Fibroblast of lung (primary cell): ENCODE data around the gene POLR2L. TPM values are rescaled to one million over a fixed set of nuclear protein-coding genes. Genes with fewer than 3 reads are reported as not detected.

Experiments
- DNase-seq, 2 donors: peaks; one replicate each; pipeline versions ENCODE4 v3.0.0 to v3.0.0-alpha.2; 2010; ENCODE audit warnings: low read depth in 2 of 2
- H2AFZ ChIP-seq: 2 replicates; pipeline ENCODE4 v1.5.1; 2012; ENCODE audit warnings: low read length, control low read depth, inconsistent platforms
- H3K27ac ChIP-seq: 2 replicates; pipeline ENCODE4 v1.5.1; 2011; ENCODE audit warnings: low read length, control low read depth; ENCODE audit not compliant: insufficient read depth
- H3K27me3 ChIP-seq: 2 replicates; pipeline ENCODE4 v1.5.1; 2011; ENCODE audit warnings: mild to moderate bottlenecking, low read length; ENCODE audit not compliant: control insufficient read depth, insufficient read depth
- H3K36me3 ChIP-seq: 2 replicates; pipeline ENCODE4 v1.5.1; 2011; ENCODE audit warnings: low read length; ENCODE audit not compliant: control insufficient read depth, insufficient read depth
- H3K4me1 ChIP-seq: 2 replicates; pipeline ENCODE4 v1.5.1; 2011; ENCODE audit warnings: low read length; ENCODE audit not compliant: control insufficient read depth, insufficient read depth; ENCODE audit errors: extremely low read depth
- H3K4me2 ChIP-seq: 2 replicates; pipeline ENCODE4 v1.5.1; 2011; ENCODE audit warnings: low read length, control low read depth; ENCODE audit not compliant: insufficient read depth; ENCODE audit errors: extremely low read depth
- H3K4me3 ChIP-seq, 4 experiments: fragments of 200-600 bp in 1 of 4; sonication (generic) in 1 of 4; replicated peaks in 1 of 4; 2 replicates each; pipeline ENCODE4 v1.5.1; 2011 to 2016; ENCODE audit warnings: low read length in 4 of 4, low read depth in 3 of 4, mild to moderate bottlenecking in 3 of 4, control low read depth in 2 of 4, inconsistent platforms in 1 of 4, mixed read lengths in 1 of 4; ENCODE audit not compliant: insufficient read depth in 1 of 4; ENCODE audit errors: control extremely low read depth in 1 of 4
- H3K79me2 ChIP-seq: 2 replicates; pipeline ENCODE4 v1.5.1; 2012; ENCODE audit warnings: mild to moderate bottlenecking, low read length, inconsistent platforms; ENCODE audit not compliant: control insufficient read depth, insufficient read depth
- H3K9ac ChIP-seq: 2 replicates; pipeline ENCODE4 v1.5.1; 2011; ENCODE audit warnings: mild to moderate bottlenecking, low read length, control low read depth; ENCODE audit not compliant: insufficient read depth
- H3K9me3 ChIP-seq: 2 replicates; pipeline ENCODE4 v1.5.1; 2012; ENCODE audit warnings: low read depth, low read length; ENCODE audit not compliant: control insufficient read depth, insufficient read depth
- H4K20me1 ChIP-seq: 2 replicates; pipeline ENCODE4 v1.5.1; 2011; ENCODE audit warnings: low read length; ENCODE audit not compliant: control insufficient read depth, insufficient read depth; ENCODE audit errors: extremely low read depth
- CTCF ChIP-seq, 2 donors: IDR thresholded peaks in 1 of 2; conservative IDR thresholded peaks in 1 of 2; 1 replicate in 1 of 2; 2 replicates in 1 of 2; pipeline ENCODE4 v1.5.1; 2011 to 2012; ENCODE audit warnings: low read length in 2 of 2, control low read depth in 1 of 2, inconsistent platforms in 1 of 2, low read depth in 1 of 2, mild to moderate bottlenecking in 1 of 2
- EZH2 ChIP-seq: IDR thresholded peaks from 2 replicates; pipeline ENCODE4 v1.5.1; 2012; ENCODE audit warnings: low read length, control low read depth, mild to moderate bottlenecking; ENCODE audit errors: missing control alignments
- polyA plus RNA-seq, 2 donors: library from polyadenylated mRNA; depleted of rRNA in 1 of 2; stranded (reverse) in 1 of 2; unstranded in 1 of 2; fragments of >200 nt; gene quantifications; 2 replicates each; pipeline ENCODE4 v1.2.1, GENCODE V29; 2011 to 2012; ENCODE audit warnings: missing spikeins in 1 of 2
- total RNA-seq: library from RNA; depleted of rRNA; stranded (reverse); fragments of >200 nt; gene quantifications from 2 replicates; pipeline ENCODE4 v1.2.1, GENCODE V29; 2014

POLR2L gene
- total and polyA plus RNA-seq, 2 donors (not counting 1 experiment from before 2014, with no cell fraction given) = 181 to 196 TPM

GRCh38 chr11:802018-802617, 40.2 kb downstream of the POLR2L start:
- Histone ChIP-seq H3K36me3 (peaks cover 20% of the 10 kb centered on the region), H3K27me3 (no peaks in the 10 kb centered on the region), H2AFZ (no peak overlapping the region), H4K20me1 (no peaks in the 10 kb centered on the region), H3K79me2 (no peaks in the 10 kb centered on the region), H3K4me3 (no peak overlapping the region), H3K4me1 (peaks cover 10% of the 10 kb centered on the region), H3K9me3 (no peaks in the 10 kb centered on the region), H3K27ac (no peak overlapping the region), H3K9ac (no peak overlapping the region), H3K4me2 (no peak overlapping the region)
- no peak for DNase-seq
- no peak for TF ChIP-seq CTCF (conservative IDR thresholded peaks at IDR 0.05 in 1 of 2, IDR thresholded peaks at IDR 0.05 in 1 of 2; ENCODE audit: low read depth in 1 of 2, low read length in 2 of 2)
- no peak for TF ChIP-seq EZH2

- no peaks in the 10 kb centered on the region for H3K27me3 ChIP-seq
- H4K20me1 ChIP-seq = no peaks in the 10 kb centered on the region
- no peak overlapping the region for H3K4me3 ChIP-seq
- no peak for DNase-seq
- H3K27ac ChIP-seq = no peak overlapping the region
- no peaks in the 10 kb centered on the region for H3K9me3 ChIP-seq
- peaks cover 17% of the 10 kb centered on the region for H3K4me1 ChIP-seq
- H3K79me2 ChIP-seq = peaks cover 3% of the 10 kb centered on the region
- no peak overlapping the region for H3K4me2 ChIP-seq
- no peak overlapping the region for H3K9ac ChIP-seq
- peaks cover 20% of the 10 kb centered on the region for H3K36me3 ChIP-seq
- TF ChIP-seq EZH2 (no peak), CTCF (conservative IDR thresholded peaks at IDR 0.05 in 1 of 2, IDR thresholded peaks at IDR 0.05 in 1 of 2; ENCODE audit: low read depth in 1 of 2, low read length in 2 of 2) (no peak)
- no peak overlapping the region for H2AFZ ChIP-seq
These were observed 41.1 kb downstream of the POLR2L start for GRCh38 chr11:801097-801780.

GRCh38 chr11:800473-800872, 41.9 kb downstream of the POLR2L start:
- Histone ChIP-seq H2AFZ (no peak overlapping the region), H3K9ac (no peak overlapping the region), H3K4me2 (no peak overlapping the region), H4K20me1 (no peaks in the 10 kb centered on the region), H3K36me3 (peaks cover 20% of the 10 kb centered on the region), H3K79me2 (peaks cover 7% of the 10 kb centered on the region), H3K27ac (no peak overlapping the region), H3K27me3 (no peaks in the 10 kb centered on the region), H3K4me1 (peaks cover 17% of the 10 kb centered on the region), H3K9me3 (no peaks in the 10 kb centered on the region), H3K4me3 (no peak overlapping the region)
- TF ChIP-seq EZH2 (no peak), CTCF (conservative IDR thresholded peaks at IDR 0.05 in 1 of 2, IDR thresholded peaks at IDR 0.05 in 1 of 2; ENCODE audit: low read depth in 1 of 2, low read length in 2 of 2) (no peak)
- DNase-seq = no peak
